Embryonic facial prominence (tissue), 1 donor: Measurements from ENCODE around the gene CLN6.
"Not testable (repeated sequence)": the region's sequence is repeated elsewhere in the genome, so short reads cannot be mapped to it uniquely, and the experiment has no call there.

Source experiments
- DNase-seq: peaks from one replicate; pipeline ENCODE4 v3.0.0-alpha.2; 2016; ENCODE audit errors: extremely low spot score

CLN6 gene

DNA sequence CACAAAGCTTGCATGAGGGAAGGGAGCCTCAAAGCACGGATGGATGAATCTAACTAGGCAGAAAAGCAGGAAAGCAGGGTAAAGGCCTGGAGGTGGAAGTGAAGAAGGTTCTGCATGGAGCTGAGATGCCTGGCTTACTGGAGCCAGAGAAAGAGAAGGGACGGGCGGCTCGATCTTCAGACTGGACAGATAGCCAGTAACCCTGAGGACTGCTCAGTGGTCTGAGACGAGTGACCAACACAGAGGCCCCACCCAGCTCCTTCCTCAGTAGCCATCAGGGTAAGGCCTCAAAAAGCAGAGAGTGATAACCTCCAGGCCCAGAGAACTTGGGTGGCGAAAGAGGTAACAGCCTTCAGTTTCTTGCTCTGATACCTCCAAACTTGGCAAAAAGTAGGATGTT lies 6.4 kb downstream of the CLN6 start:
- DNase-seq: no peak

DNA sequence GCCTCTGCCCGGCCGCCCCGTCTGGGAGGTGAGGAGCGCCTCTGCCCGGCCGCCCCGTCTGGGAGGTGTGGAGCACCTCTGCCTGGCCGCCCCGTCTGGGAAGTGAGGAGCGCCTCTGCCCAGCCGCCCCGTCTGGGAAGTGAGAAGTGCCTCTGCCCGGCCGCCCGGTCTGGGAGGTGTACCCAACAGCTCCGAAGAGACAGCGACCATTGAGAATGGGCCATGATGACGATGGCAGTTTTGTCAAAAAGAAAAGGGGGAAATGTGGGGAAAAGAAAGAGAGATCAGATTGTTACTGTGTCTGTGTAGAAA lies 7.1 kb downstream of the CLN6 start:
- DNase-seq: not testable (repeated sequence)

DNA sequence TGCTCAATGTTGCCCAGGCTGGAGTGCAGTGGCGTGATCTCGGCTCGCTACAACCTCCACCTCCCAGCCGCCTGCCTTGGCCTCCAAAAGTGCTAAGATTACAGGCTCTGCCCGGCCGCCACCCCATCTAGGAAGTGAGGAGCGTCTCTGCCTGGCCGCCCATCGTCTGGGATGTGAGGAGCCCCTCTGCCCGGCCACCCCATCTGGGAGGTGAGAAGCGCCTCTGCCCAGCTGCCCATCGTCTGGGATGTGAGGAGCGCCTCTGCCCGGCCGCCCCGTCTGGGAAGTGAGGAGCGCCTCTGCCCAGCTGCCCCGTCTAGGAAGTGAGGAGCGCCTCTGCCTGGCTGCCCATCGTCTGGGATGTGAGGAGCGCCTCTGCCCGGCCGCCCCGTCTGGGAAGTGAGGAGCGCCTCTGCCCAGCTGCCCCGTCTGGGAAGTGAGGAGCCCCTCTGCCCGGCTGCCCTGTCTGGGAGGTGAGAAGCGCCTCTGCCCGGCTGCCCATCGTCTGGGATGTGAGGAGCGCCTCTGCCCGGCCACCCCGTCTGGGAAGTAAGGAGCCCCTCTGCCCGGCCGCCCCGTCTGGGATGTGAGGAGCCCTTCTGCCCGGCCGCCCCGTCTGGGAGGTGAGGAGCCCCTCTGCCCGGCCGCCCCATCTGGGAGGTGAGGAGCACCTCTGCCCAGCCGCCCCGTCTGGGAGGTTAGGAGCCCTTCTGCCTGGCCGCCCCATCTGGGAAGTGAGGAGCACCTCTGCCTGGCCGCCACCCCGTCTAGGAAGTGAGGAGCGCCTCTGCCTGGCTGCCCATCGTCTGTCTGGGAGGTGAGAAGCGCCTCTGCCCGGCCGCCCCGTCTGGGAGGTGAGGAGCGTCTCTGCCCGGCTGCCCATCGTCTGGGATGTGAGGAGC lies 7.7 kb downstream of the CLN6 start:
- DNase-seq: not testable (repeated sequence)

DNA sequence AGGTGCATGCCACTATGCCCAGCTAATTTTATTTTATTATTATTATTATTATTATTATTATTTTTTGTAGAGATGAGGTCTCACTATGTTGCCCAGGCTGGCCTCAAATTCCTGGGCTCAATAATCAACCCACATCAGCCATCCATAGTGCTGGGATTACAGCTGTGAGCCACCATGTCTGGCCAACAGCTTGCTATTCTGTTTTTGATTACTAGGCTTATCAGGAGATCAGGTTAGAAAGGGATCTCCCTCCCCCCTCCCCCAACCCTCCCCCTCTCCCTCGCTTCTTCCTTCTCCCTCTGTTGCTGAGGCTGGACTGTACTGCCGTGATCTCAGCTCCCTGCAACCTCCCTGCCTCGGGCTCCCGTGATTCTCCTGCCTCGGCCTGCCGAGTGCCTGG lies 8.6 kb downstream of the CLN6 start:
- DNase-seq: no peak

DNA sequence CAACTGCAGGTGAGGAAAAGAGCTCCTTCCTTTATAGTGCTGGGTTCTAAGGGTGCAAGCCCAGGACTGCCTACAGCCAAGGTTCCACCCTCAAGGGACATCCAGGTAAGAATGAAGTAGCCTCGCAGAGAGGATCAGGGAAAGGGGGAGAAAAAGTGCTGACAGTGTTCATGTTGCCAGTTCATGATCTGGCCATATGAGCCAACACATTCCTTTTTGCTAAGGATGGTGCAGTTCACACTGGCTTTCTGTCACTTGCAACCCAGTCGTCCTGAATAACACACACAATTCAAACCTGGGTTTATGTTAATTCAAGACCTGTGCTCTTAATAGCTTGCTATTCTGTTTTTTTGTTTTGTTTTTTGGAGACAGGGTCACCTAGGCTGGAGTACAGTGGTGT lies 9.0 kb downstream of the CLN6 start:
- DNase-seq: no peak

DNA sequence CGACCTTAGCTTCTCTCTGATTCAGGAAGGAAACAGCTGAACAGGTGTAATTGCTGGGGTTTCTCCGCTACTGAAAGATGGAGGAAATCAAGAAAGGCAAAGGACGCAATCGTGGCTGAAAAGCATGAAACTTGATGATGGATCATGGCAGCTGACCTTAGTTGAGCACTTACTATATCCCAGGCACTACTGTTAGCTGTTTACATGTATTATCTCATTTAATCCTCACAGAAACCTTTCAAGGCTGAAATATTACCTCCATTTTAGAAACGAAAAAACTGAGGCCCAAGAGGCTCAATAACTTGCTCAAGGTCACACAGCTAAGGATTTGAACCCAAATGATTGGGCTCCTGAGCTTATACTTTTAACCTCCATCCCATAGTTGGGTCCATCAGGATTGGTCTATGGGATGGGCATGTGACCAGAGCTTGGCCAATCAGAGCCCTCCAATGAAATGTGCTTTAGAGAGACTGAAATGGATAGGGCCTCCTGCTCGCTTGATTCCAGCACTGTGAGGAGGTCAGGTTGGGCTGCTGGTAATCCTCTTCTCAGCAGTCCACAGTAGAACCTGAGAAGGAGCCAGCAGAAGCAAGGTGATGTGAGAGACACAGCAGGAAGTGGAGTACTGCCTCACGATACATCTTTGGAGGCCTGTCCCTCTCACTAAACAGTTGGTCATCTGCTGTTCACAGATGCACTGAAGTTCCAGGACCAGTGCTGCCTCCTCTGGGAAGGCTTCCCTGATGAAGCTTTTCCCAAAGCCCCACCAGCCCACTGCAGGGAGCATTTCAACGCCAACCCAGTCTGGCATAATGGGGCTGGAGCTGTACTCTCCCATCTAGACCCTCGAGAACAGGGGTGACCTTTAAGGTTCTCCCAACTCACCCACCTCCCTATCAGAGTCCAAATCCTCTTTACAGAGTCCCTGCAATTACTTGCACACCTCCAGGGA lies 10.4 kb downstream of the CLN6 start:
- DNase-seq: no peak

DNA sequence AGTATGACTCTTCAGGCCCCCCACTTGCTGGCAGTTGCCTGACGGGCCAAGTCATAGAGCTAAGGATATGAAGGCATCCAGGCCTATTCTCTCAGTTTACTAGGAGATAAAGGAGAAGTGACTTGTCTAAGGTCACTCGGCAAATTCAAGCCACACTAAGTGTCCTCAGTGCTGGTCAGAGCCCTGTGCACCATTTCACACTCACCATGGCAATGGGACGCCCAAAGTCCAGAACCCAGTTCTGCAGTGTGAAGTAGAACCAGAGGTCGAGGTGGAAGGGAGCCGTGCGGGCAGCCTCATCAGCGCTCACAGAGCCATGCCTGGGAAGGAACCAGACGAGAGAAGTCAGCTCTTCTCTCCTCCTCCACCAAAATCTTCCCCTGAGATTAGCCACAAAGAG lies 11.2 kb downstream of the CLN6 start:
- DNase-seq: no peak

DNA sequence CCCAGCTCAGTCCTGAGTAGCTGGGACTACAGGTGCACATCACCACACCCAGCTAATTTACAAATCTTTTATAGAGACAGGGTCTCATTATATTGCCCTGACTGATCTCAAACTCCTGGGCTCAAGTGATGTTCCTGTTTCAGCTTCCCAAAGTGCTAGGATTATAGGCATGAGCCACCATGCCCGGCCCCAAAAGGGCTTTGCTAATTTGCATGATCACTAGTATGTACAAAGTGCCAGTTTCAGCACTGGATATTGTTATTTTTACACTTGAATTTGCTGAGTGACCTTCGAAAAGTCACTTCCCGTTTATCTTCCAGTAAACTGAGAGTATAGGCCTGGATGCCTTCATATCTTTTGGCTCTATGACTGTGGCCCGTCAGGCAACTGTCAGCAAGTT lies 12.2 kb downstream of the CLN6 start:
- DNase-seq: no peak

DNA sequence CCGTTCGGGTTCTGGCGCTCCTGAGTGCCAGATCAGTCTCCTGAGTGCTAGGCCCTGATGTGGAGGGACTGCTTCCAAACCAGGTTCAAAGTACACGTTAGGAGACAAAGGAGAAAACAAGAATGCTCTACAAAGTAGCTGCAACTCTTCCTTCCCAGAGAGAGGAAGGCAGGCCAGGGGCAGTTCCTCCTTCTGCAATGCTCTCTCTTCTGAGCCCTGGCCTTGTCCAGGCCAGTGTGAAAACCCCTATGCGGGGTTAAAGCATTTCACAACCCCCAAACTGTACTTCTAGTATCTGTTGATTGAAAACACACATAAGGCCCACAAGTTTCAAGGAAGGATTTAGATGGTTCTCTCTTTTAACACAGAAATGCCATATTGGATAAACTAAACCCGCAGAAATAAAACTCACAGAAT lies 14.7 kb downstream of the CLN6 start:
- DNase-seq: no peak

DNA sequence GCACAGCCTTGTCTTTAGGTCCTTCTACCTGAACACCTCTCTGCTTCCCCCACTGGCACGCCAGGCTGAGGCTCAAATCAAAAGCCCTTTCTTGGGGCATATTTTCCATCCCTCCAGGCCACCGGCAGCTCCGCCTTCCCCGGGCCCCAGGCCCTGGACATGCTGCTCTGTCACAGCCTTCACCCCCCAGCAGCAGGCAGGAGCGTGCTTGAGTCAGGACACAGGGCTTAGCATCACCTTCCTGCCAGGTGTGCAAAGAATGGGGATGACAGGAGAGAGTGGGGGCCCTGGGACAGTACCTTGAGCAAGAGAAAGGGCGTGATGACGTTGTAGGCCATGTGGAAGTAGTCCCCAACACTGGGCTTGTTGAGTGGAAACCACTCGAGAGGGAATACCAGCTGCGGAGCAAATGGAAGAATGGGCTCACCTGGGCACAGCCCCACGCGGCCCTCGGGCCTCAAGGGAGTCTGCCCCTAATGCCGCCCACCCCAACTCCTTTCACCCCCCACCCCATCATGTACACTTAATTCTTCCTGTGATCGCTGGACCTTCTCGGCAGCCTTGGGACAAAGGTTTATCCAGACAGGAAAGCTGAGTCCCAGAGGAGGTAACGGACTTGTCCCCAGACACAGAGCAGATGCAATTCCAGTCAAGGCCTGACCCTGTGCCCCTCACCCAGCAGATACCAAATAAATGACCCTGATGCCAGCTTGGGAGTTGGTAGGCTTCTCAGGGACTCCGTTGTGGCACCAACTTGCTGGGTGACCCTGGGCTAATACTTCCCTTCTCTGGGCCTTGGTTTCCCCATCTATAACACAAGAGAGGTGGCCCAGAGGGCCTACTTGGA lies 15.3 kb downstream of the CLN6 start:
- no peak for DNase-seq

DNA sequence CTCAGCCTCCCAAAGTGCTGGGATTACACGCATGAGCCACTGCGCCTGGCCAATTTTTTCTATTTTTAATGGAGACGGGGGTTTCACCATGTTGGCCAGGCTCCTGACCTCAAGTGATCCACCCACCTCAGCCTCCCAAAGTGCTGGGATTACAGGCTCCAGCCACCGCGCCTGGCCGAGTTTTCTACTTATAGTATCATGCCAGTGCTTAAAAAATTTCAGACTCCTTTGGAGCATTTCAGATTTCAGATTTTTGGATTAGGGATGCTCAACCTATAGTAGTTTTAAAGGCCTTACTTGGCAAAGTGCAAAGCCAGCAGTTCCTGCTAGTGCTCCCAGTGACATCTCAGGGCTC lies 16.1 kb downstream of the CLN6 start:
- not testable (repeated sequence) for DNase-seq

DNA sequence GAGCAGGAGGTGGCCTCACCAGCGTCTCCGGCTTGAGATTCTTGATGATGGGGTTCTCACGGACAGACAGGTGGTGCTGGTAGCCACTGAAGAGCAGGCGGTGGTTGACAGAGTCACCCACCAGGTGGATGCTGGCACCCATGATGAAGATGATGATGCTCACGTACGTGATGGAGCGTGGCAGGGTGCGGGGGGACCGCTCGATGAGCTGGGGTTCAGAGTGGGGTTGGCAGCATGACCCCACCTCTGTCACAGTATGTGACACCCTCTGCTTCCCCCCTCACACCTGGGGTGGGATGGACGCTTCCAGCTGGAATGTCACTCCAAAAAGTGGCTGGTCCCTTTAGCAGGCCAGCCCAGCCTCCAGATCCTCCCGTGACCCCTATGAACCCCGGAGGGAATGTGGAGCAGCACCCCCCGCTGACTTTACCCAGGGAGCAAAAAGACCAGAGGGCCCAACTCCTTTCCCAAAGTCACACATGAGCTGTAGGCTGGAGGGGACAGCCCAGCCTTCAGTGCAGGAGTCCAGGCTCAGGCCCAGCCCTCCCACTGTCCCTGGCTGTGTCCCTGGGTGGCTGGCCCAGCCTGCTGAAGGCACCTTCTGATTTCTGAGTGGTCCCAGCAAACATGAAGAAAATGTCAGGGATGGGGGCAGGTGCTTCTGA lies 17.7 kb downstream of the CLN6 start:
- no peak for DNase-seq

DNA sequence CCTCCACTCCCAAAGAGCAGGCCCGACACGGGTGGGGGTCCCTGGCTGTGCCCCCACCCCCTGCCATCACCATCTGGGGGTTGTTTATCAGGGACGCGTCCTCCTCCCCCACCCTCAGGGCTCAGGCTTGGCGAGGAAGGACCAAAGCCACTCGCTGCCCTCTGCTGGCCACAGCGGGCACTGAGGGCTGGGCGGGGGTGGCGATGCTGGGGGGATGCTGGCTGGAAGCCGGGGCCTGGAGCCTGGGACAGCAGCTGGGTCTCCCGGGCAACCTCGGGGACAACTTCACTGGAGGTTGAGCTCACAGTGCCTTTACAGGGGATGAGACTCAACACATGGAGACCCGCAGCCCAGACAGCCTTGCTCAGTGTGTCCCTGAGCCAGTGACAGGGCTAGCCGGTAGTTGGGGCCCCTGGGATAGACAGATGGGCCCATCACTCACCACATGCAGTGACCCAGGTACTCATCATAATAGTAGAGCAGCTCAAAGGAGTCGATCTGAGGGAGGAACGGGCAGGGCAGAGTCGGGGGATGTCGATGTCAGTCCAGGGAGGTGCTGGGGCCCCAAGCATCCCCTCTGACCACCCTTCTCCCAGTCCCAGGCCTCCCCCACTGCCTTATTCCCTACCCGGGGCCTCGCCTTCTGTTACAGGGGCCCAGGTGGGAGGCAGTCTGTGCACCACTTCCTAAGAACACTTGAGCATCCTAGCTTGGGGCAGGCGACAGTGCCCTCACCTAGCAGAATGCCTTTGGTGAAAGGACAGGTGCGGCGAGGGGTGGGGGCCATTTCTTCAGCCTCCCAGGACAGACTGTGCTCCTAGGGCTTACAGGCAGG lies 18.5 kb downstream of the CLN6 start:
- no peak for DNase-seq

DNA sequence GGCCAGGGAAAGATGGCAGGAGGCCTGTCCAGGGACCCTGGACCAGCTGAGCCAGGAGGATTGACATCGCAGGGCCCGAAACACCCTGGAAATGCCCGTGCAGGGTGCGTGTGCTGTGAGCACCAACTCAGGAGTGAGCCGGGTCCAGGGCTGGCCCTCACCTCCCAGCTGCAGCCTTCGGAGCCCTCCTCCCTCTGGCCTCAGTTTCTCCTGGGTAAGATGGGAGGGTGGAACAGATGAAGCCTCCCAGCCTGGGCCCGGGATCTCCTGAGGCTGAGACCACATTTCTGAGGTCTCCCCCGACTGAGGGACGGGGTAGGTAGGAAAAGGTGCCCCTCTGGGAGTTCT lies 19.1 kb downstream of the CLN6 start:
- DNase-seq: no peak

DNA sequence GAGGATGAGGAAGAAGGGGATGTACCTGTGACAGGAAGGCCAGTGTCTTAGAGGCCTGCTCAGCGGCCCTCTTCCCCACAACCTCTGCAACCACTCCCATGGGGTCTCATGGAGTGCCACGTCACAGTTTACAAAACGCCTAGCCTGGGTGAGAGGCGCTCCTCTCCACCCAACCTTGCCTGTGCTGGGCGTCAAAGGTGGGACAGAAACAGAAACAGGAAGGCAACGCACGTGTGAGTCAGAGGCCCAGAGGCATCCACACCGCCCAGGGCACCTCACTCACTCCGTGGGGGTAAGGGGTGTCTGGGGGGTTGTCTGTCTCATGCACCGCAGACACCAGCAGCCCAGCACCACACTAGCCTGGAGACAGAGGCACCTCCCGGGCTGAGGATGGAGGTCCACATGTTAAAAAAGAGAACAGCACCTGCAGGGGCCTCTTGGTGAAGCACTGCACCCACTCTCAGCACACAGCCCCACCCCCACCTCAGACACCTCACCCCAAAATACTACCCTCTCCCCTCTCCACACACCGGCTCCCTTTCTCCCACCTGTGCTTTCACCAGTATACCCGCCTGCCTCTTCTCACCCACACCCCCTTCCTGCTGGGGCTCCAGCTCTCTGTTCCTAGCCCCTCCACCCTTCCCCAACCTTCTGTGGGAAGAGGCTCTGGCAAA lies 19.7 kb downstream of the CLN6 start:
- DNase-seq: no peak

DNA sequence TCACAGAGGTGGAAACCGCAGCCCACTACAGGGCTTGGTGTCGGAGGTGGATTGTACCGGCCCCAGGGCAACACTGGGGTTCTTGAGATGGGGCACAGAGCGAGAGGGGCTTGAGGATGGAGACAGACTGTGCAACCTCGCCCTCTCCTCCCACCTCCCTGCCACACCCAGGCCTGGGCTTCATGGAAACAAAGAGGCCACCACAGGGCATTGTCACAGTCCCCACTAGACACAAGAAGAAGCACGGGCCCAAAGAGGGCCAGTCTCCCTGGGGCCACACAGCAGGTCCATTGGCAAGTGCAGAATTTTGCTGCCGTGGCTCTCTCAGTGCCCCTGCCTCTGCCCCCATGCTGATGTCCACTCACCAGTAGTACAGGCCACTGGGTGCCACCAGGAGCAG lies 20.3 kb downstream of the CLN6 start:
- DNase-seq: no peak

DNA sequence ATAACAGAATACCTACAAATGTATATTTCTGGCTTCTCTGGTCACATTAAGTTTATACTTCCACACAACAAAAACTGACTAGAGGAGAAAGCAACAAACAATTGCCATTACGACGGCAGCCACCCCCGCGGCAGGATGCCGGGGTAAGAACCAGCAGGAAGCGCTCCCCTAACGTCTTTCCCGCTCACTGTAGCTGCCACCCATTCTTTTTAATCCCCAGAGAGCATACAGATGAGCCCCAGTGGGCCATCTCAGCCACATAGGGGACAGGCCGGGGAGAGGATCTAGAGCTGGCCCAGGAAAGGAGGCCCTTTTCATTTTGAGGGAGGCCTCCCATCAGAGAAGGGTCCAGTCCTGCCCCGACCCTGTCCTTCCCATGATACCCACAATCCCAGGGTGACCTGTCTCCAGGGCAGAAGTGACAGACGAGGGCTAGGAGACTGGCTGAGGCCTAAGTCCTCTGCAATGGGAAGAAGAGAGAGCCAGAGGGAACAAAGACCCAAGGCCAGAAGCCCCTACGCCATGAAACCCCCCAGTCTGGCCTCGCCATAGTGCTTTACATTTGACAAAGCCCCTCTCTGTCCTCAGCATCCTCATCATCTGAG lies 20.8 kb downstream of the CLN6 start:
- DNase-seq: no peak

DNA sequence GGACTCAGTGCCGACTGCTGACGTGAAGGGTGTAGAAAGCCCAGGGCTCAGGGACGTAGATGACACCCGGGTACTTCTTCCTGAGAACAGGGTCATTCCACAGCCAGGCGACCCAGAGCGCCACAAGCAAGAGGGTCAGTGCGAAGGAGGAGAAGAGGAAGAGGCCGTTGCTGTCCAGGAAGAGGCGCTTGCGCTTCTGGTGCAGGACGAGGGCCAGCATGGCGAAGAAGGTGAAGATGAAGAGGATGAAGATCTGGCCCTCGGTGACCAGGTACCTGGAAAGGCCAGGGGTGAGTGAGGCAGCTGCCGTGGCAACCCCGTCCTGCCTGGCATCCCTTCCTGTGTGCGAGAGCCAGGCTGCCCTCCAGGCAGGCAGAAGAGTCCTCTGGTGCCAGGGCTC lies 21.4 kb downstream of the CLN6 start:
- no peak for DNase-seq

DNA sequence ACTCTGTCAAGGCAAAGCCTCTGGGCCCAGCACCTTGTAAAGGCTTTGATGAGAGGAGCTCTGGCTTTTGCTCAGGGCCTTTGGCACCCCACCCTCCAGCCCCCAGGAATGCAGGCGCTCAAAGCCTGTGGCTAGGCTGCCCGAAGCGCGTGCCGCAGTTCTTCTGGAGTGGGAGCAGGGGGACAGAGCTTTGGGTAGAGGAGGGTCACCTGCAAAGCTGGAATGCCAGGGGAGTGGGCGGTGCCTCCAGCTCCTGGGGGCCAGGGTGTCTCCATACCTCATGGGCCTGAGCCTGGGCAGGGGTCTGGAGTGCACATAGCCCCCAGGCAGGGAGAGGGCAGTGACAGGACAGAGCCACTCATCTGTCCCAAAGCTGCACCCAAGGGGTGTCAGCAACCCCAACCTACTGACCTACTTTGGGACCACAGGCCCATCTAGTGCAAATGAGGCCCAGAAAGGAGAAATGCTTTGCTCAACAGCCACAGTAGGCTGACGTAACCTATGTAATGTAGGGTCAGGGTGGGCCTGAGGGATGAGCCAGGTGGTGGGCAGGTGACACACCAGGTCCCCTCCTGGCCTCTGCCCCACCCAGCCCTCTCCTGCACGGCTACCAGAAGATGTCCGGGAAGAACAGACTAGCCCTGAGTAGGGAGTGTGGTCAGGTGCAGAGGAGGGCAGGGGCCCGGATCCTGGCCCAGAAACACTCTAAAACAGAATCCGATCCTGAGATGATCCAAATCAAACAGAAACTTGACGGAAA lies 22.2 kb downstream of the CLN6 start:
- DNase-seq: no peak
